Panc1 (cell line): ENCODE results near the gene MGAT1.

Source experiments
- CTCF ChIP-seq: fragments of 450-650 bp; IDR thresholded peaks from 2 replicates; pipeline ENCODE4 v1.5.1; 2017; ENCODE audit warnings: mild to moderate bottlenecking
- POLR2AphosphoS5 ChIP-seq: IDR thresholded peaks from 2 replicates; pipeline ENCODE4 v1.6.1; 2012; ENCODE audit warnings: mild to moderate bottlenecking, low read depth, low read length, moderate library complexity
- TCF7L2 ChIP-seq: IDR thresholded peaks from 2 replicates; pipeline ENCODE4 v1.6.1; 2011; ENCODE audit warnings: mild to moderate bottlenecking, low read depth, low read length, inconsistent platforms

GRCh38 chr5:180839227-180839626, 36.6 kb upstream of the MGAT1 start:
- no peak for TF ChIP-seq CTCF
- no peak for TF ChIP-seq POLR2AphosphoS5
- TF ChIP-seq TCF7L2 = no peak
